Neural cell (in vitro differentiated cells): ENCODE results near the gene GBE1. TPM values are rescaled to one million over a fixed set of nuclear protein-coding genes. Genes with fewer than 3 reads are reported as not detected.

ENCODE experiments used
- H2AFZ ChIP-seq: fragments of 200-600, 300-800 bp; sonication (generic), shearing (Covaris generic); 2 replicates; pipeline ENCODE4 v1.6.0; 2014; ENCODE audit warnings: low read depth, mild to moderate bottlenecking, antibody characterized with exemption, low read length, moderate library complexity
- H3F3A ChIP-seq: fragments of 200-600 bp; shearing (Covaris generic); 2 replicates; pipeline ENCODE4 v1.6.1; 2016; ENCODE audit warnings: mild to moderate bottlenecking, moderate library complexity, mixed read lengths, antibody characterized with exemption, low read length; ENCODE audit not compliant: insufficient read depth, poor library complexity, severe bottlenecking
- H3K27ac ChIP-seq: fragments of 200-600, 300-800 bp; sonication (generic), shearing (Covaris generic); 2 replicates; pipeline ENCODE4 v1.5.1; 2014; ENCODE audit warnings: mild to moderate bottlenecking, low read length, moderate library complexity
- H3K27me3 ChIP-seq: fragments of 300-800, 200-600 bp; sonication (generic), shearing (Covaris generic); 2 replicates; pipeline ENCODE4 v1.6.0; 2014; ENCODE audit warnings: mild to moderate bottlenecking, low read depth, low read length, moderate library complexity; ENCODE audit not compliant: insufficient read depth
- H3K36me3 ChIP-seq: fragments of 300-800, 200-600 bp; sonication (generic), shearing (Covaris generic); 2 replicates; pipeline ENCODE4 v1.5.1; 2014; ENCODE audit warnings: mild to moderate bottlenecking, antibody characterized with exemption, low read length, moderate library complexity; ENCODE audit not compliant: insufficient read depth
- H3K4me2 ChIP-seq: fragments of 300-800, 200-600 bp; sonication (generic), shearing (Covaris generic); 2 replicates; pipeline ENCODE4 v1.6.0; 2014; ENCODE audit warnings: mild to moderate bottlenecking, low read length
- H3K4me3 ChIP-seq: fragments of 300-800, 200-600 bp; sonication (generic), shearing (Covaris generic); 2 replicates; pipeline ENCODE4 v1.5.1; 2014; ENCODE audit warnings: mild to moderate bottlenecking, low read length, moderate library complexity
- H3K79me2 ChIP-seq: fragments of 200-600 bp; shearing (Covaris generic); replicated peaks from 2 replicates; pipeline ENCODE4 v1.6.0; 2014; ENCODE audit warnings: mild to moderate bottlenecking, low read length, moderate library complexity; ENCODE audit not compliant: insufficient read depth
- H3K9ac ChIP-seq: fragments of 300-800, 200-600 bp; sonication (generic), shearing (Covaris generic); 2 replicates; pipeline ENCODE4 v1.6.1; 2016; ENCODE audit warnings: mild to moderate bottlenecking, low read length, mixed read lengths
- H3K9me2 ChIP-seq: fragments of 200-600 bp; shearing (Covaris generic); 2 replicates; pipeline ENCODE4 v1.6.1; 2016; ENCODE audit warnings: mild to moderate bottlenecking, low read length, mixed read lengths; ENCODE audit not compliant: insufficient read depth
- H3K9me3 ChIP-seq: fragments of 200-600, 300-800 bp; sonication (generic), shearing (Covaris generic); 2 replicates; pipeline ENCODE4 v1.6.1; 2016; ENCODE audit warnings: mild to moderate bottlenecking, mixed run types, low read length, moderate library complexity, mixed read lengths
- H4K20me1 ChIP-seq: fragments of 200-600 bp; shearing (Covaris generic); 2 replicates; pipeline ENCODE4 v1.6.1; 2016; ENCODE audit warnings: mild to moderate bottlenecking, mixed run types; ENCODE audit not compliant: insufficient read depth
- CTCF ChIP-seq: fragments of 450-650 bp; IDR thresholded peaks from 2 replicates; pipeline ENCODE4 v1.5.1; 2014; ENCODE audit warnings: antibody characterized with exemption, mild to moderate bottlenecking, moderate library complexity; ENCODE audit not compliant: poor library complexity, severe bottlenecking
- EP300 ChIP-seq: fragments of 450-650 bp; conservative IDR thresholded peaks from 2 replicates; pipeline ENCODE4 v1.6.1; 2014; ENCODE audit warnings: antibody characterized with exemption, mild to moderate bottlenecking, moderate library complexity; ENCODE audit not compliant: poor library complexity, severe bottlenecking
- EZH2 ChIP-seq: fragments of 200-600, 300-800 bp; shearing (Covaris generic), sonication (generic); IDR thresholded peaks from 2 replicates; pipeline ENCODE4 v1.6.1; 2014; ENCODE audit warnings: antibody characterized with exemption, low read length, borderline replicate concordance, mild to moderate bottlenecking; ENCODE audit not compliant: insufficient read depth, poor library complexity, severe bottlenecking
- MXI1 ChIP-seq: fragments of 450-650 bp; conservative IDR thresholded peaks from 2 replicates; pipeline ENCODE4 v1.6.1; 2014; ENCODE audit warnings: antibody characterized with exemption, mild to moderate bottlenecking; ENCODE audit not compliant: poor library complexity, severe bottlenecking
- POLR2AphosphoS5 ChIP-seq: IDR thresholded peaks from 2 replicates; pipeline ENCODE4 v1.6.1; 2012
- RAD21 ChIP-seq: fragments of 450-650 bp; conservative IDR thresholded peaks from 2 replicates; pipeline ENCODE4 v1.6.1; 2014; ENCODE audit warnings: antibody characterized with exemption, mild to moderate bottlenecking, moderate library complexity
- REST ChIP-seq: IDR thresholded peaks from 2 replicates; pipeline ENCODE4 v1.6.1; 2012; ENCODE audit warnings: borderline replicate concordance
- SMC3 ChIP-seq: fragments of 450-650 bp; conservative IDR thresholded peaks from 2 replicates; pipeline ENCODE4 v1.6.1; 2014; ENCODE audit warnings: antibody characterized with exemption, mild to moderate bottlenecking, moderate library complexity; ENCODE audit not compliant: poor library complexity
- TAF1 ChIP-seq: IDR thresholded peaks from 2 replicates; pipeline ENCODE4 v1.6.1; 2012; ENCODE audit warnings: low read depth
- polyA plus RNA-seq: library from polyadenylated mRNA; depleted of rRNA; stranded (reverse); fragments of >200 nt; gene quantifications from 2 replicates; pipeline ENCODE4 v1.2.3, GENCODE V29; 2014

Gene GBE1
- polyA plus RNA-seq, 1 donor from 2014 or later: 2.4 TPM

- no peaks in the 10 kb centered on the region for H3K9me2 ChIP-seq
- H3K36me3 ChIP-seq: no peaks in the 10 kb centered on the region
Measured at GRCh38 chr3:81550415-81550814, 211.0 kb downstream of the GBE1 start.

GRCh38 chr3:81549831-81550230 lies 211.6 kb downstream of the GBE1 start:
- H3K9me2 ChIP-seq: no peaks in the 10 kb centered on the region
- H3F3A ChIP-seq: no peaks in the 10 kb centered on the region
- no peaks in the 10 kb centered on the region for H3K9me3 ChIP-seq
- H3K36me3 ChIP-seq: no peaks in the 10 kb centered on the region
- no peaks in the 10 kb centered on the region for H3K27me3 ChIP-seq
- H4K20me1 ChIP-seq: no peaks in the 10 kb centered on the region
- H3K27ac ChIP-seq: no peak overlapping the region
- TF ChIP-seq MXI1 (no peak), SMC3 (no peak), REST (no peak)
- H2AFZ ChIP-seq: no peak overlapping the region
- no peak overlapping the region for H3K4me2 ChIP-seq
- H3K9ac ChIP-seq: no peak overlapping the region
- H3K4me3 ChIP-seq: no peak overlapping the region
- H3K79me2 ChIP-seq: no peaks in the 10 kb centered on the region

More at GRCh38 chr3:81550415-81550814, 211.0 kb downstream of the GBE1 start:
- Histone ChIP-seq H3K9ac (no peak overlapping the region), H3K9me3 (no peaks in the 10 kb centered on the region), H3F3A (no peaks in the 10 kb centered on the region), H3K79me2 (no peaks in the 10 kb centered on the region), H3K27me3 (no peaks in the 10 kb centered on the region), H2AFZ (no peak overlapping the region), H3K4me3 (no peak overlapping the region), H4K20me1 (no peaks in the 10 kb centered on the region), H3K27ac (no peak overlapping the region), H3K4me2 (no peak overlapping the region)
- no peak for TF ChIP-seq SMC3
- no peak for TF ChIP-seq CTCF
- no peak for TF ChIP-seq EP300

- Histone ChIP-seq H3K27me3 (no peaks in the 10 kb centered on the region), H2AFZ (no peak overlapping the region), H4K20me1 (no peaks in the 10 kb centered on the region), H3K4me2 (no peak overlapping the region), H3K9me2 (no peaks in the 10 kb centered on the region), H3F3A (no peaks in the 10 kb centered on the region), H3K9me3 (no peaks in the 10 kb centered on the region), H3K36me3 (no peaks in the 10 kb centered on the region), H3K79me2 (no peaks in the 10 kb centered on the region), H3K27ac (no peak overlapping the region), H3K4me3 (no peak overlapping the region), H3K9ac (no peak overlapping the region)
- no peak for TF ChIP-seq POLR2AphosphoS5
- TF ChIP-seq REST: no peak
- no peak for TF ChIP-seq RAD21
- no peak for TF ChIP-seq CTCF
- no peak for TF ChIP-seq EZH2
- no peak for TF ChIP-seq MXI1
- no peak for TF ChIP-seq TAF1
- no peak for TF ChIP-seq EP300
- no peak for TF ChIP-seq SMC3
Measured at GRCh38 chr3:81549388-81549787, 212.1 kb downstream of the GBE1 start.
